Kidney (tissue), 14 donors: ENCODE measurements around the gene CCDC27. TPM values are rescaled to one million over a fixed set of nuclear protein-coding genes. Genes with fewer than 3 reads are reported as not detected.

Source experiments
- DNase-seq, 5 donors: peaks; one replicate each; pipeline ENCODE4 v3.0.0-alpha.2; 2013 to 2020
- FAIRE-seq: peaks from 2 replicates; lab custom pipeline; 2012; peaks lifted over from hg19 to GRCh38; lab: Jason Lieb, UNC
- H3K27ac ChIP-seq, 2 donors: one replicate each; pipeline ENCODE4 v1.7.0; 2013; ENCODE audit warnings: low read depth in 2 of 2, low read length in 2 of 2, inconsistent platforms in 1 of 2
- H3K27me3 ChIP-seq: one replicate; pipeline ENCODE4 v1.7.1; 2013; ENCODE audit warnings: low read length, inconsistent platforms; ENCODE audit not compliant: control insufficient read depth, insufficient read depth
- H3K36me3 ChIP-seq, 3 donors: one replicate each; pipeline versions ENCODE4 v1.7.0 to v1.7.1; 2013; ENCODE audit warnings: low read length in 3 of 3, control low read depth in 1 of 3, inconsistent platforms in 1 of 3; ENCODE audit not compliant: insufficient read depth in 3 of 3, control insufficient read depth in 2 of 3
- H3K4me1 ChIP-seq, 3 donors: one replicate each; pipeline versions ENCODE4 v1.7.0 to v1.7.1; 2013; ENCODE audit warnings: low read length in 3 of 3, inconsistent platforms in 1 of 3, low read depth in 1 of 3; ENCODE audit not compliant: control insufficient read depth in 2 of 3, insufficient read depth in 2 of 3
- H3K4me3 ChIP-seq, 3 donors: one replicate each; pipeline versions ENCODE4 v1.7.0 to v1.8.1; 2013; ENCODE audit warnings: low read length in 3 of 3, control low read depth in 1 of 3, inconsistent platforms in 1 of 3
- H3K9ac ChIP-seq, 3 donors: one replicate each; pipeline versions ENCODE4 v1.7.0 to v1.7.1; 2013; ENCODE audit warnings: low read length in 3 of 3, control low read depth in 1 of 3, inconsistent platforms in 1 of 3
- H3K9me3 ChIP-seq, 3 donors: one replicate each; pipeline versions ENCODE4 v1.7.0 to v1.7.1; 2013; ENCODE audit warnings: low read length in 3 of 3, control low read depth in 1 of 3, inconsistent platforms in 1 of 3; ENCODE audit not compliant: control insufficient read depth in 2 of 3, insufficient read depth in 1 of 3
- intact Hi-C: fragments of 100-400 bp; cut with DNase I; formaldehyde crosslinking; loops from one replicate; pipeline ENCODE4 v1.11.1; 2022
- polyA plus RNA-seq: library from polyadenylated mRNA; stranded (reverse); fragments of 350-450 nt; fragmentation: Illumina TruSeq; extraction: RNeasy Lipid Tissue Mini Kit (QIAGEN cat#74804); gene quantifications from one replicate; pipeline ENCODE4 v1.2.3, GENCODE V29; 2014; ENCODE audit warnings: low read depth, low replicate concordance; ENCODE audit not compliant: insufficient read depth
- total RNA-seq: library from RNA; stranded (reverse); fragmentation: NEBNext Ultra II Directional; extraction: Animal tissue kit (Norgen Biotek cat#: 25700); gene quantifications from one replicate; pipeline ENCODE4 v1.2.1, GENCODE V29; 2021
- TF ChIP-seq, protein P1 (sequence below): IDR thresholded peaks from 3 replicates; pipeline ENCODE4 v1.5.1; 2012; ENCODE audit warnings: mild to moderate bottlenecking, moderate library complexity, borderline replicate concordance; ENCODE audit not compliant: insufficient read depth; ENCODE audit errors: extremely low read depth
- donor health status: control.
- donor health status: control.
- donor health status: control.
- donor health status: control.
- donor health status: control.
- donor health status: DM: yes; HTN: yes; CAD: no.
- donor health status: Normal renal cell carcinoma (clear cell type).

CCDC27 gene
- total and polyA plus RNA-seq, 2 donors from 2014 or later: not detected

DNA sequence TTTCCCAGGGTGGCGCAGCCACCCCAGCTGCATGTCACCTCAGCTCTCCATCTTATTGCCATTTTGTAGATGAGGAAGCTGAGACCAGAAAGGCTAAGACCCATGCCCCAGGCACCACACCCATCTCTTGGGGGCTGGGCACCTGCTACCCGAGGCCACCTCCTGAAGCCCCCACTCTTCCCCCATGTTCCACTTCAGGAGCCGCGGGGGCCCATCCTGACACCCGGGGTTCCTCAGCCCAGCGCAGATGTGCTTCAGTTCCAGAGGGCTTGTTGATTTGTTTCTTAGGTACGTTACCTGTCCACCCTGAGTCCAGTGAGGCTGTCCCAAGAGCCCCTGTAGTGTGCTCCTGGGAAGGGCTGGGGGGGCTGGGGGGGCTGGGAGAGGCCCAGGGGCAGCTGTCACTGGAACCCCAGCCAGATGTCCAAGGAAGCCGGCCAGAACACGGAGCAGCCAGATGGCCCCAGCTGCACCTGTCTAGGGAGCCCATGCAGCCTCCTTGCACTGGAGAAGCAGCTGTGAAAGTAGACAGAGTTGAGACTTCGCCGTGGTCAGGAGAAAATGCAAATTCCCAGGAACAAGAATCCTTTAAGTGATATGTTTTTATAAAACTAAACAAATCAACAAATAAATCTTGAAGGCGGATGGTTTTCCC lies 17.1 kb upstream of the CCDC27 start:
- H3K9ac ChIP-seq: no peak overlapping the region
- intact Hi-C loops: no loop called here
- no peaks in the 10 kb centered on the region for H3K4me1 ChIP-seq
- H3K4me3 ChIP-seq: no peak overlapping the region
- DNase-seq (no peak), FAIRE-seq (no peak)
- peaks cover 2 to 19% (median 5%) of the 10 kb centered on the region in 3 donors for H3K36me3 ChIP-seq
- H3K27ac ChIP-seq: no peak overlapping the region
- TF ChIP-seq, protein P1, sequence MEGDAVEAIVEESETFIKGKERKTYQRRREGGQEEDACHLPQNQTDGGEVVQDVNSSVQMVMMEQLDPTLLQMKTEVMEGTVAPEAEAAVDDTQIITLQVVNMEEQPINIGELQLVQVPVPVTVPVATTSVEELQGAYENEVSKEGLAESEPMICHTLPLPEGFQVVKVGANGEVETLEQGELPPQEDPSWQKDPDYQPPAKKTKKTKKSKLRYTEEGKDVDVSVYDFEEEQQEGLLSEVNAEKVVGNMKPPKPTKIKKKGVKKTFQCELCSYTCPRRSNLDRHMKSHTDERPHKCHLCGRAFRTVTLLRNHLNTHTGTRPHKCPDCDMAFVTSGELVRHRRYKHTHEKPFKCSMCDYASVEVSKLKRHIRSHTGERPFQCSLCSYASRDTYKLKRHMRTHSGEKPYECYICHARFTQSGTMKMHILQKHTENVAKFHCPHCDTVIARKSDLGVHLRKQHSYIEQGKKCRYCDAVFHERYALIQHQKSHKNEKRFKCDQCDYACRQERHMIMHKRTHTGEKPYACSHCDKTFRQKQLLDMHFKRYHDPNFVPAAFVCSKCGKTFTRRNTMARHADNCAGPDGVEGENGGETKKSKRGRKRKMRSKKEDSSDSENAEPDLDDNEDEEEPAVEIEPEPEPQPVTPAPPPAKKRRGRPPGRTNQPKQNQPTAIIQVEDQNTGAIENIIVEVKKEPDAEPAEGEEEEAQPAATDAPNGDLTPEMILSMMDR: no peak
- H3K27me3 ChIP-seq: no peaks in the 10 kb centered on the region
- no peaks in the 10 kb centered on the region for H3K9me3 ChIP-seq

DNA sequence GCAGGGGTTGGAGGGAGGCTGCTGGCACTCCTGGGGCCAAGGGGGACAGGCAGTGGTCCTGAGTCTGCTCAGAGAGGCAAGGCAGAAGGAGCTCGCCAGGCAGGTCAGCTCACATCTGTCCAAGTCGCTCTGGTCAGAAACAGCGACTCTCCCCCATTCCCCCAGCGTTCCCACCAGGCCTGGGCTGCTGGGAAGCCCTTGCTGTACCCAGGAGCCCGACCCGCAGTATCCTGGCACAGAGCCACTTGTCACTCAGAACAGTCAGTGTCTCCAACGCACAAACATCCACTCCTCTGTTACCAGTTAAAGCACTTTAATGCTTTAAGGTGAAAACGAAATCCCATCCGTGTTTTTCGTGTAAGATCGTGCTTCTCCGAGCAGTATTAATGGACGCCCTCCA lies 16.6 kb upstream of the CCDC27 start:
- FAIRE-seq: no peak
- no peak overlapping the region for H3K27ac ChIP-seq
- H3K9ac ChIP-seq: no peak overlapping the region
- DNase-seq: peak in 1 of 5 donors; percentile 49
- intact Hi-C loops: no loop called here
- no peaks in the 10 kb centered on the region for H3K9me3 ChIP-seq
- H3K4me3 ChIP-seq: no peak overlapping the region
- TF ChIP-seq, protein P1: no peak
- no peaks in the 10 kb centered on the region for H3K4me1 ChIP-seq
- peaks cover 2 to 20% (median 5%) of the 10 kb centered on the region in 3 donors for H3K36me3 ChIP-seq
- H3K27me3 ChIP-seq: no peaks in the 10 kb centered on the region

DNA sequence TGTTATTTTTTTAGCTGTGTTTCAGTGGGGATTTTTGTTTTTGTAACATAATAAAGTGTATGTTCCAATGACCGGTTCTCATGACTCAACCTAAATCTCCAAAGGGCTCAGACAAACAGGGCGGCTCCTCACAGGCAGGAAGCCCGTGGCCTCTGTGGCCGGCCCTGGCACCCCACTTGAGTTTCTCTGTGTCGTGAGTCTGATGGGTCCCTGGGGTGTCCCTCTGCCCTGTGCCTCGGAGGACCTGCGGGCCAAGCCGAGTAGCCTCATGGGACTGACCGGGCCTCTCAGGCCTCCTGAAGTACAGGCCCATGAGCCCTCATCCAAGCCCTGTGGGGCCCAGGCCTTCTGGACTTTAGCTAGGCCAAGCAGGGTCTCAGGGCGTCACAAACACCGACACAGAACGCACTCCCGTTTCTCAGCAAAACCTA lies 16.1 kb upstream of the CCDC27 start:
- Histone ChIP-seq H3K9ac (no peak overlapping the region), H3K36me3 (peaks cover 2 to 20% (median 5%) of the 10 kb centered on the region in 3 donors), H3K4me3 (no peak overlapping the region), H3K27ac (no peak overlapping the region), H3K9me3 (no peaks in the 10 kb centered on the region), H3K4me1 (no peaks in the 10 kb centered on the region), H3K27me3 (no peaks in the 10 kb centered on the region)
- peak in 1 of 5 donors; percentile 52 for DNase-seq
- TF ChIP-seq, protein P1: no peak
- FAIRE-seq: no peak
- intact Hi-C loops: no loop called here
